Prostate gland (tissue), 2 donors: ENCODE data around the gene GNAS. TPM values are rescaled to one million over a fixed set of nuclear protein-coding genes. Genes with fewer than 3 reads are reported as not detected.

Experiments
- DNase-seq: peaks from one replicate; pipeline ENCODE4 v3.0.0-alpha.2; 2019; ENCODE audit warnings: low spot score
- H3K27ac ChIP-seq, 2 donors: fragments of 200-600 bp; sonication (generic); 2 replicates each; pipeline ENCODE4 v1.5.1; 2017 to 2019
- H3K27me3 ChIP-seq: fragments of 200-600 bp; sonication (generic); replicated peaks from 2 replicates; pipeline ENCODE4 v1.5.1; 2019; ENCODE audit not compliant: insufficient read depth
- H3K36me3 ChIP-seq, 2 donors: fragments of 200-600 bp; sonication (generic); 1 replicate in 1 of 2; 2 replicates in 1 of 2; pipeline versions ENCODE4 v1.5.1 to v1.8.1; 2017 to 2019
- H3K4me1 ChIP-seq: fragments of 200-600 bp; sonication (generic); replicated peaks from 2 replicates; pipeline ENCODE4 v1.5.1; 2019
- H3K4me3 ChIP-seq, 2 donors: fragments of 200-600 bp; sonication (generic); 2 replicates each; pipeline ENCODE4 v1.5.1; 2017 to 2019
- H3K9me3 ChIP-seq: fragments of 200-600 bp; sonication (generic); 2 replicates; pipeline ENCODE4 v1.5.1; 2017
- POLR2A ChIP-seq: fragments of 450-650 bp; IDR thresholded peaks from one replicate; pipeline ENCODE4 v1.6.1; 2016; ENCODE audit warnings: antibody characterized with exemption, mild to moderate bottlenecking
- POLR2AphosphoS5 ChIP-seq: sonication (generic); formaldehyde crosslinking; IDR thresholded peaks from one replicate; pipeline ENCODE4 v1.6.1; 2017; ENCODE audit warnings: antibody characterized with exemption
- WGBS: methylation state at CpG from one replicate; pipeline ENCODE4 v1.1.5; 2018; 5-methylcytosine and 5-hydroxymethylcytosine counted together
- intact Hi-C: fragments of 100-400 bp; cut with DNase I; formaldehyde crosslinking; loops from one replicate; pipeline ENCODE4 v1.14.2; 2022
- total RNA-seq, 2 donors: library from RNA; depleted of rRNA; stranded (reverse); fragments of >200 nt; gene quantifications; one replicate each; pipeline ENCODE4 v1.1.0, GENCODE V29; 2016
- TF ChIP-seq, protein P1 (sequence below), 4 experiments: fragments of 200-600 bp in 2 of 4; fragments of 450-650 bp in 2 of 4; sonication (generic) in 2 of 4; IDR thresholded peaks; 1 replicate in 3 of 4; 2 replicates in 1 of 4; pipeline ENCODE4 v1.5.1; 2016 to 2019; ENCODE audit warnings: antibody characterized with exemption in 4 of 4, mild to moderate bottlenecking in 2 of 4, moderate library complexity in 2 of 4

GNAS gene
- total RNA-seq, 2 donors from 2014 or later = 644 to 900 TPM

DNA sequence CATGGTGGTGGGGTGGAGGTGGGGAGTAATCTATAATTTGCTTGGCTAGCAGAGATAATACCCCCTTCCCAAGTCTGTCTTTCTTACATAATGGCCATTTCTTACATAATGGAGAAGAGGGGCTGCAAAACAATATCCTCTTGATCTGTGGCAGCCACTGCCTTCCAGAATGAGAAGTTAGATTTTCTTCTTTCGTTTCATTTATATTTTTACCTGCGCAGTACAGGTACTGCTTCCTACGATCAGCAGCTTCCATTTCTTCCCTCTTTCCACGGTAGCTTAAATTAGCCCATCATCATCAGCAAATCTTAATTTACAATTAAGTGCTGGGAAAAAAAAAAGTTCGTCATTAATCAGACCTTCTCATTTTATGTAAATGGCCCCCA is 30.2 kb downstream of the GNAS start:
- no peak overlapping the region for H3K4me3 ChIP-seq
- H3K9me3 ChIP-seq = no peaks in the 10 kb centered on the region
- H3K36me3 ChIP-seq = no peaks in the 10 kb centered on the region
- intact Hi-C loops = no loop called here
- WGBS = 67% methylated on average over 5 of the region's 5 CpGs
- no peak overlapping the region for H3K27ac ChIP-seq
- no peak for DNase-seq
- no peak for TF ChIP-seq POLR2A
- TF ChIP-seq, protein P1, sequence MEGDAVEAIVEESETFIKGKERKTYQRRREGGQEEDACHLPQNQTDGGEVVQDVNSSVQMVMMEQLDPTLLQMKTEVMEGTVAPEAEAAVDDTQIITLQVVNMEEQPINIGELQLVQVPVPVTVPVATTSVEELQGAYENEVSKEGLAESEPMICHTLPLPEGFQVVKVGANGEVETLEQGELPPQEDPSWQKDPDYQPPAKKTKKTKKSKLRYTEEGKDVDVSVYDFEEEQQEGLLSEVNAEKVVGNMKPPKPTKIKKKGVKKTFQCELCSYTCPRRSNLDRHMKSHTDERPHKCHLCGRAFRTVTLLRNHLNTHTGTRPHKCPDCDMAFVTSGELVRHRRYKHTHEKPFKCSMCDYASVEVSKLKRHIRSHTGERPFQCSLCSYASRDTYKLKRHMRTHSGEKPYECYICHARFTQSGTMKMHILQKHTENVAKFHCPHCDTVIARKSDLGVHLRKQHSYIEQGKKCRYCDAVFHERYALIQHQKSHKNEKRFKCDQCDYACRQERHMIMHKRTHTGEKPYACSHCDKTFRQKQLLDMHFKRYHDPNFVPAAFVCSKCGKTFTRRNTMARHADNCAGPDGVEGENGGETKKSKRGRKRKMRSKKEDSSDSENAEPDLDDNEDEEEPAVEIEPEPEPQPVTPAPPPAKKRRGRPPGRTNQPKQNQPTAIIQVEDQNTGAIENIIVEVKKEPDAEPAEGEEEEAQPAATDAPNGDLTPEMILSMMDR (IDR thresholded peaks at IDR 0.05) = no peak
- no peak for TF ChIP-seq POLR2AphosphoS5
- H3K27me3 ChIP-seq = no peaks in the 10 kb centered on the region
- no peaks in the 10 kb centered on the region for H3K4me1 ChIP-seq

DNA sequence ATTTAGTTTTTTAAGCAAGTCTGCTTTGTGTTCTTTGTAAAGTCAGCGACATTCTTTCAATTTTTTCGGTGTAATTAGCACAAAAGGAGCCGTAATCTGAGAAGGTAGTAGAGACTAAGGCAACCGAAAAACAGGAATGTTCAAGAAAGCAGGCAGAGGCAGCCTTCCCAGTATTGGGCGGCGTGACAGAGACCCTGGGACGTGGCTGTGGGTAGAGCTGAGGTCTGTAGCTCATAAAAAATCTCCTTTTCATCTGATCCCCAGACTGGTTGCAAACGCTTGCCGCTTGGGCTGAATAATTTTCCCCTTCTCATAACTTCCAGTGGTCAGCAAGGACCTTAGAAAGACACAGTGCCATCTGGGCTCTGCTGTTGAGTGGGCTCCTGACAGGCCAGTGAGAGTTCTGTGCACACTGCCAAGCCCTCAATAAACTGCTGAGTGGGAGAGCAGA is 30.8 kb downstream of the GNAS start:
- no peaks in the 10 kb centered on the region for H3K9me3 ChIP-seq
- intact Hi-C loops = no loop called here
- H3K36me3 ChIP-seq = no peaks in the 10 kb centered on the region
- DNase-seq = no peak
- no peak overlapping the region for H3K27ac ChIP-seq
- H3K4me3 ChIP-seq = no peak overlapping the region
- H3K4me1 ChIP-seq = no peaks in the 10 kb centered on the region
- WGBS = 29% methylated on average over 9 of the region's 9 CpGs
- H3K27me3 ChIP-seq = no peaks in the 10 kb centered on the region
- TF ChIP-seq POLR2AphosphoS5 = no peak
- TF ChIP-seq, protein P1 (IDR thresholded peaks at IDR 0.05) = no peak
- TF ChIP-seq POLR2A = no peak

DNA sequence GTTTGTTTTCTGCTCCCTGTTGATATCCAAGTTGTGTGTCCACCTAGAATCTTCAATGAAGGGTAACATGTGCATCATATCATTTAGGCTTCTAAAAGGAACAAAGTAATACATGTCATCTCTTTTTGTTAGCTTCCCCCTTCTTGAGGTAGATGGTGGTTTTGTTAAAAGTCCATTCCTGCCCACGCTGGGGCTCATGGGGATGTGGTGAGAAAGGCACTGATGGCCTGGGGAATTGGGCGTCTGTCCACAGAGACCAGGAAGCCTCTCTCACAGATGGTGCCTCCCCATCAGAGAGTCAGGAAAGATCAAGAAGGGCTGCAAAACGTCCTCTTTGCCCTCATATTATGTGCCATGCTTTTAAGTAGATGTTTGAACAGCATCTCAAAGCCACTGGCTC is 32.5 kb downstream of the GNAS start:
- WGBS = 80% methylated on average over 3 of the region's 3 CpGs
- intact Hi-C loops = no loop called here
- no peak for TF ChIP-seq POLR2AphosphoS5
- no peak for TF ChIP-seq POLR2A
- no peak overlapping the region for H3K27ac ChIP-seq
- no peaks in the 10 kb centered on the region for H3K4me1 ChIP-seq
- H3K36me3 ChIP-seq = no peaks in the 10 kb centered on the region
- H3K4me3 ChIP-seq = no peak overlapping the region
- no peaks in the 10 kb centered on the region for H3K9me3 ChIP-seq
- DNase-seq = no peak
- H3K27me3 ChIP-seq = no peaks in the 10 kb centered on the region

DNA sequence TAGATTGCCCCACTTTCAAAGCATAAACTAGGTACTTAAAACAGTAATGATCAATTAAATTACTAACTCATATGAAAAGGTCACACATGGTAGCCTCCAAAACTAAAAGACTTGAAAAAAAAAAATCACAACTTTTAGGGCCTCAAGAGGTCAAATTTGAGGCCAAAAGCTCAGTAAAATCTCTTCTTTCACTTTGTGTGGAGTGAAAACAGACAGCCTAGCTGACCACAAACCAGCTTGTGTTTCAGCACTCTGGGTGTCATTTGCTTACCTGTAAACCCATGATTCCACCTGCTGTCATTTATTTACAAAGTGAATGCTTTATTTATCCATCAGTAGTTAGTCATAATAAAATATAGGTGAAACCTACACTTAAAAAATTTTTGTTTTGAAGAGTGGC is 34.0 kb downstream of the GNAS start:
- H3K4me1 ChIP-seq = no peaks in the 10 kb centered on the region
- H3K27me3 ChIP-seq = no peaks in the 10 kb centered on the region
- intact Hi-C loops = no loop called here
- no peaks in the 10 kb centered on the region for H3K36me3 ChIP-seq
- no peak for DNase-seq
- TF ChIP-seq POLR2A (no peak), POLR2AphosphoS5 (no peak)
- TF ChIP-seq, protein P1 (IDR thresholded peaks at IDR 0.05) = no peak
- H3K27ac ChIP-seq = no peak overlapping the region
- no peak overlapping the region for H3K4me3 ChIP-seq
- no peaks in the 10 kb centered on the region for H3K9me3 ChIP-seq

DNA sequence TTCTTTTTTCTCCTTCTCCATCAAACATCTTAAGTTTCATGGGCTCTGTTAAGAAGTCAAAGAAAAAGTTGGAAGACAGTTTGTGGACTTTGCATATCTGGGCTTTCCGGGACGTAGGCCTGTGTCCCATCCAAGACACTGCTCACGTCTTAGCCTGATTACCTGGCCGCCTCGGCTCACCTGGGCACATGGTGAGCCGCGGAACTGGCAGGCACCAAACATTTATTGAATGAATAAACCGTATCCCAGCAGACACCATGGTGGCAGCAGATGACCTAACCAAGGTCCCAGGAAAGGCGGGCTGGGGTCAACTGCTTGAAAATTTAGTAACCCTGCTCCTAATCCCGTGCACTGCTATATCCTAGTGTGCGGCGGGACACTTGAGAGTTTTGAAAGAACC is 35.6 kb downstream of the GNAS start:
- intact Hi-C loops = no loop called here
- Histone ChIP-seq H3K4me1 (no peaks in the 10 kb centered on the region), H3K4me3 (peak overlapping the region; percentile 69 to 81), H3K36me3 (no peaks in the 10 kb centered on the region), H3K27me3 (no peaks in the 10 kb centered on the region), H3K9me3 (no peaks in the 10 kb centered on the region), H3K27ac (peak overlapping the region; percentile 98 to 100)
- DNase-seq = no peak
- TF ChIP-seq POLR2A = no peak
- TF ChIP-seq POLR2AphosphoS5 = no peak
- TF ChIP-seq, protein P1 (IDR thresholded peaks at IDR 0.05) = no peak
- WGBS = 42% methylated on average over 12 of the region's 12 CpGs
